HEK293 (cell line): ENCODE measurements around the gene RNF123.

Experiments
- CTCF ChIA-PET: fragments of 350-600 bp; formaldehyde crosslinking; extraction: SDS; loops from one replicate; lab custom pipeline; 2021; ENCODE audit warnings: antibody characterized with exemption; lab: Yijun Ruan, JAX
- POLR2A ChIA-PET: fragments of 300-600 bp; formaldehyde crosslinking; extraction: SDS; loops from one replicate; lab custom pipeline; 2020; ENCODE audit warnings: antibody characterized with exemption, inconsistent platforms; lab: Yijun Ruan, JAX
- H3K27ac ChIP-seq: fragments of 200-500 bp; sonication (Bioruptor generic); 2 replicates; pipeline ENCODE4 v1.5.1; 2014; ENCODE audit warnings: low read depth, low read length, control low read depth, inconsistent platforms; ENCODE audit errors: extremely low read depth
- H3K36me3 ChIP-seq, 2 experiments: fragments of 200-500 bp in 1 of 2; sonication (Bioruptor generic) in 1 of 2; 1 replicate in 1 of 2; 2 replicates in 1 of 2; pipeline ENCODE4 v1.5.1; 2014 to 2017; ENCODE audit warnings: inconsistent platforms in 2 of 2, low read length in 2 of 2; ENCODE audit not compliant: control insufficient read depth in 2 of 2, insufficient read depth in 1 of 2
- H3K4me1 ChIP-seq: fragments of 200-500 bp; sonication (Bioruptor generic); 2 replicates; pipeline ENCODE4 v1.5.1; 2014; ENCODE audit warnings: mild to moderate bottlenecking, low read length, inconsistent platforms; ENCODE audit not compliant: control insufficient read depth, insufficient read depth
- H3K4me3 ChIP-seq: 2 replicates; pipeline ENCODE4 v1.5.1; 2011; ENCODE audit warnings: low read depth, mild to moderate bottlenecking, control low read depth, low read length, moderate library complexity
- H3K9me3 ChIP-seq: fragments of 200-500 bp; sonication (Bioruptor generic); 2 replicates; pipeline ENCODE4 v1.5.1; 2014; ENCODE audit warnings: low read depth, low read length, inconsistent platforms; ENCODE audit not compliant: control insufficient read depth, insufficient read depth
- MEIS1 ChIP-seq: sonication (generic); formaldehyde crosslinking; IDR thresholded peaks from 2 replicates; pipeline ENCODE4 v1.8.1; 2022; ENCODE audit warnings: missing genetic modification reagents, mild to moderate bottlenecking, borderline replicate concordance
- MYNN ChIP-seq: fragments of 450-650 bp; formaldehyde crosslinking; IDR thresholded peaks from 2 replicates; pipeline ENCODE4 v1.5.1; 2016; ENCODE audit warnings: missing biosample characterization, missing genetic modification characterization, borderline replicate concordance
- PRDM1 ChIP-seq: fragments of 450-650 bp; formaldehyde crosslinking; IDR thresholded peaks from 2 replicates; pipeline ENCODE4; 2016; ENCODE audit warnings: missing biosample characterization, missing genetic modification characterization
- TRIM28 ChIP-seq: IDR thresholded peaks from 2 replicates; pipeline ENCODE4 v1.6.1; 2011; ENCODE audit warnings: low read length, control low read depth, borderline replicate concordance
- WT1 ChIP-seq: fragments of 450-650 bp; formaldehyde crosslinking; IDR thresholded peaks from 2 replicates; pipeline ENCODE4 v1.5.1; 2016; ENCODE audit warnings: missing biosample characterization, missing genetic modification characterization
- ZBTB1 ChIP-seq: fragments of 450-650 bp; formaldehyde crosslinking; IDR thresholded peaks from 2 replicates; pipeline ENCODE4 v1.5.1; 2016; ENCODE audit warnings: missing biosample characterization, missing genetic modification characterization
- ZNF133 ChIP-seq: fragments of 450-650 bp; formaldehyde crosslinking; IDR thresholded peaks from 2 replicates; pipeline ENCODE4 v1.5.1; 2016; ENCODE audit warnings: missing biosample characterization, missing genetic modification characterization
- ZNF16 ChIP-seq: fragments of 450-650 bp; formaldehyde crosslinking; IDR thresholded peaks from 2 replicates; pipeline ENCODE4 v1.5.1; 2016; ENCODE audit warnings: low read depth, missing biosample characterization, missing genetic modification characterization
- ZNF341 ChIP-seq: fragments of 450-650 bp; formaldehyde crosslinking; IDR thresholded peaks from 2 replicates; pipeline ENCODE4; 2016; ENCODE audit warnings: low read depth, missing biosample characterization, missing genetic modification characterization
- ZNF426 ChIP-seq: fragments of 450-650 bp; formaldehyde crosslinking; IDR thresholded peaks from 2 replicates; pipeline ENCODE4 v1.5.1; 2017; ENCODE audit warnings: missing biosample characterization, missing genetic modification characterization, mild to moderate bottlenecking, inconsistent platforms, moderate library complexity
- ZNF530 ChIP-seq: fragments of 450-650 bp; formaldehyde crosslinking; IDR thresholded peaks from 2 replicates; pipeline ENCODE4 v1.5.1; 2016; ENCODE audit warnings: low read depth, missing biosample characterization, missing genetic modification characterization
- ZNF571 ChIP-seq: fragments of 450-650 bp; formaldehyde crosslinking; IDR thresholded peaks from 2 replicates; pipeline ENCODE4 v1.5.0; 2017; ENCODE audit warnings: missing biosample characterization, missing genetic modification characterization
- ZNF626 ChIP-seq: fragments of 450-650 bp; sonication (Bioruptor Pico); formaldehyde crosslinking; IDR thresholded peaks from 2 replicates; pipeline ENCODE4 v1.5.1; 2018; ENCODE audit warnings: missing biosample characterization, missing genetic modification characterization, inconsistent platforms
- ZNF660 ChIP-seq: fragments of 450-650 bp; IDR thresholded peaks from 2 replicates; pipeline ENCODE4 v1.5.1; 2018; ENCODE audit warnings: missing biosample characterization, mild to moderate bottlenecking, missing genetic modification characterization
- ZSCAN23 ChIP-seq: fragments of 450-650 bp; formaldehyde crosslinking; IDR thresholded peaks from 2 replicates; pipeline ENCODE4 v1.5.1; 2016; ENCODE audit warnings: missing biosample characterization, missing genetic modification characterization
- TF ChIP-seq, protein P1 (sequence below): fragments of 450-650 bp; formaldehyde crosslinking; IDR thresholded peaks from 2 replicates; pipeline ENCODE4 v1.5.1; 2016; ENCODE audit warnings: missing biosample characterization, missing genetic modification characterization
- TF ChIP-seq, protein P2 (sequence below): fragments of 450-650 bp; formaldehyde crosslinking; conservative IDR thresholded peaks from 2 replicates; pipeline ENCODE4 v1.5.1; 2016; ENCODE audit warnings: low read depth, missing biosample characterization, missing genetic modification characterization
- TF ChIP-seq, protein P3 (sequence below): fragments of 450-650 bp; formaldehyde crosslinking; IDR thresholded peaks from 2 replicates; pipeline ENCODE4 v1.5.1; 2016; ENCODE audit warnings: missing biosample characterization, missing genetic modification characterization
- TF ChIP-seq, protein P4 (sequence below): fragments of 450-650 bp; formaldehyde crosslinking; IDR thresholded peaks from 2 replicates; pipeline ENCODE4; 2016; ENCODE audit warnings: missing biosample characterization, missing genetic modification characterization
- TF ChIP-seq, protein P5 (sequence below): fragments of 450-650 bp; formaldehyde crosslinking; IDR thresholded peaks from 2 replicates; pipeline ENCODE4 v1.5.1; 2016; ENCODE audit warnings: missing biosample characterization, missing genetic modification characterization

RNF123 gene

DNA sequence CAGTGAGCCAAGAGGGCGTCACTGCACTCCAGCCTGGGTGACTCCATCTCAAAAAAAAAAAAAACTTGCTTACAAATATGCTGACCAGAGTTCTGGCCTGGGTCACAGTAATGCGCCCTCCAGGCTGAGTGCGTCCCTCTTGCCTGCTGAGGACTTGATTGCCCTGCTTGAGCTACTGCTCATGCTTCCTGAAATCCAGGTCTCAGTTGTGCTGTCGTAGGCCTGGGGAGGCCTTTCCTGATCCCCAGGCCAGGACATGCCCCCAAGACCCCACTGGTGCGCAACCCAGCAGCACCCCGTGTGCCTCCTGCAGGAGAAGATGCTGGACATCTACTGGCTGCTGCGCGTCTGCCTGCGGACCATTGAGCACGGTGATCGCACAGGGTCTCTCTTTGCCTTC, 22.8 kb downstream of the RNF123 start:
- Histone ChIP-seq H3K36me3 (peaks cover 0 to 54% of the 10 kb centered on the region in 2 experiments; a peak in 2 of 3 replicates), H3K27ac (no peak overlapping the region), H3K4me1 (no peaks in the 10 kb centered on the region), H3K4me3 (no peak overlapping the region)
- CTCF ChIA-PET: interaction anchor here (1.1 kb wide), 1 partner anchor 10 kb away, joined by 3 read pairs; no protein-coding TSS in a partner anchor
- TF ChIP-seq, protein P1, sequence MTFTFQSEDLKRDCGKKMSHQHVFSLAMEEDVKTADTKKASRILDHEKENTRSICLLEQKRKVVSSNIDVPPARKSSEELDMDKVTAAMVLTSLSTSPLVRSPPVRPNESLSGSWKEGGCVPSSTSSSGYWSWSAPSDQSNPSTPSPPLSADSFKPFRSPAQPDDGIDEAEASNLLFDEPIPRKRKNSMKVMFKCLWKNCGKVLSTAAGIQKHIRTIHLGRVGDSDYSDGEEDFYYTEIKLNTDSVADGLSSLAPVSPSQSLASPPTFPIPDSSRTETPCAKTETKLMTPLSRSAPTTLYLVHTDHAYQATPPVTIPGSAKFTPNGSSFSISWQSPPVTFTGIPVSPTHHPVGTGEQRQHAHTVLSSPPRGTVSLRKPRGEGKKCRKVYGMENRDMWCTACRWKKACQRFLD: no peak
- TF ChIP-seq, protein P2, sequence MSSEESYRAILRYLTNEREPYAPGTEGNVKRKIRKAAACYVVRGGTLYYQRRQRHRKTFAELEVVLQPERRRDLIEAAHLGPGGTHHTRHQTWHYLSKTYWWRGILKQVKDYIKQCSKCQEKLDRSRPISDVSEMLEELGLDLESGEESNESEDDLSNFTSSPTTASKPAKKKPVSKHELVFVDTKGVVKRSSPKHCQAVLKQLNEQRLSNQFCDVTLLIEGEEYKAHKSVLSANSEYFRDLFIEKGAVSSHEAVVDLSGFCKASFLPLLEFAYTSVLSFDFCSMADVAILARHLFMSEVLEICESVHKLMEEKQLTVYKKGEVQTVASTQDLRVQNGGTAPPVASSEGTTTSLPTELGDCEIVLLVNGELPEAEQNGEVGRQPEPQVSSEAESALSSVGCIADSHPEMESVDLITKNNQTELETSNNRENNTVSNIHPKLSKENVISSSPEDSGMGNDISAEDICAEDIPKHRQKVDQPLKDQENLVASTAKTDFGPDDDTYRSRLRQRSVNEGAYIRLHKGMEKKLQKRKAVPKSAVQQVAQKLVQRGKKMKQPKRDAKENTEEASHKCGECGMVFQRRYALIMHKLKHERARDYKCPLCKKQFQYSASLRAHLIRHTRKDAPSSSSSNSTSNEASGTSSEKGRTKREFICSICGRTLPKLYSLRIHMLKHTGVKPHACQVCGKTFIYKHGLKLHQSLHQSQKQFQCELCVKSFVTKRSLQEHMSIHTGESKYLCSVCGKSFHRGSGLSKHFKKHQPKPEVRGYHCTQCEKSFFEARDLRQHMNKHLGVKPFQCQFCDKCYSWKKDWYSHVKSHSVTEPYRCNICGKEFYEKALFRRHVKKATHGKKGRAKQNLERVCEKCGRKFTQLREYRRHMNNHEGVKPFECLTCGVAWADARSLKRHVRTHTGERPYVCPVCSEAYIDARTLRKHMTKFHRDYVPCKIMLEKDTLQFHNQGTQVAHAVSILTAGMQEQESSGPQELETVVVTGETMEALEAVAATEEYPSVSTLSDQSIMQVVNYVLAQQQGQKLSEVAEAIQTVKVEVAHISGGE (tag by site-specific recombination): no peak
- no peak for TF ChIP-seq ZSCAN23 (tag by site-specific recombination)
- no peak for TF ChIP-seq ZNF660 (tag by site-specific recombination)
- no peak for TF ChIP-seq ZBTB1 (tag by site-specific recombination)
- TF ChIP-seq TRIM28: no peak
- TF ChIP-seq WT1 (tag by site-specific recombination): no peak
- no peak for TF ChIP-seq ZNF133 (tag by site-specific recombination)
- no peak for TF ChIP-seq MYNN (tag by site-specific recombination)
- no peak for TF ChIP-seq ZNF530 (tag by site-specific recombination)
- TF ChIP-seq ZNF16 (tag by site-specific recombination): no peak
- TF ChIP-seq, protein P3, sequence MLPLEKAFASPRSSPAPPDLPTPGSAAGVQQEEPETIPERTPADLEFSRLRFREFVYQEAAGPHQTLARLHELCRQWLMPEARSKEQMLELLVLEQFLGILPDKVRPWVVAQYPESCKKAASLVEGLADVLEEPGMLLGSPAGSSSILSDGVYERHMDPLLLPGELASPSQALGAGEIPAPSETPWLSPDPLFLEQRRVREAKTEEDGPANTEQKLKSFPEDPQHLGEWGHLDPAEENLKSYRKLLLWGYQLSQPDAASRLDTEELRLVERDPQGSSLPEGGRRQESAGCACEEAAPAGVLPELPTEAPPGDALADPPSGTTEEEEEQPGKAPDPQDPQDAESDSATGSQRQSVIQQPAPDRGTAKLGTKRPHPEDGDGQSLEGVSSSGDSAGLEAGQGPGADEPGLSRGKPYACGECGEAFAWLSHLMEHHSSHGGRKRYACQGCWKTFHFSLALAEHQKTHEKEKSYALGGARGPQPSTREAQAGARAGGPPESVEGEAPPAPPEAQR: no peak
- TF ChIP-seq PRDM1 (tag by site-specific recombination): no peak
- no peak for TF ChIP-seq MEIS1 (CRISPR knock-in tag)
- TF ChIP-seq, protein P4, sequence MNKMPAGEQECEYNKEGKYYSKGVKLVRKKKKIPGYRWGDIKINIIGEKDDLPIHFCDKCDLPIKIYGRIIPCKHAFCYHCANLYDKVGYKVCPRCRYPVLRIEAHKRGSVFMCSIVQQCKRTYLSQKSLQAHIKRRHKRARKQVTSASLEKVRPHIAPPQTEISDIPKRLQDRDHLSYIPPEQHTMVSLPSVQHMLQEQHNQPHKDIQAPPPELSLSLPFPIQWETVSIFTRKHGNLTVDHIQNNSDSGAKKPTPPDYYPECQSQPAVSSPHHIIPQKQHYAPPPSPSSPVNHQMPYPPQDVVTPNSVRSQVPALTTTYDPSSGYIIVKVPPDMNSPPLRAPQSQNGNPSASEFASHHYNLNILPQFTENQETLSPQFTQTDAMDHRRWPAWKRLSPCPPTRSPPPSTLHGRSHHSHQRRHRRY (tag by site-specific recombination): no peak
- no peak for TF ChIP-seq ZNF426 (tag by site-specific recombination)
- TF ChIP-seq, all 188 proteins: peak for 0
- POLR2A ChIA-PET: no interaction called here
- no peaks in the 10 kb centered on the region for H3K9me3 ChIP-seq

DNA sequence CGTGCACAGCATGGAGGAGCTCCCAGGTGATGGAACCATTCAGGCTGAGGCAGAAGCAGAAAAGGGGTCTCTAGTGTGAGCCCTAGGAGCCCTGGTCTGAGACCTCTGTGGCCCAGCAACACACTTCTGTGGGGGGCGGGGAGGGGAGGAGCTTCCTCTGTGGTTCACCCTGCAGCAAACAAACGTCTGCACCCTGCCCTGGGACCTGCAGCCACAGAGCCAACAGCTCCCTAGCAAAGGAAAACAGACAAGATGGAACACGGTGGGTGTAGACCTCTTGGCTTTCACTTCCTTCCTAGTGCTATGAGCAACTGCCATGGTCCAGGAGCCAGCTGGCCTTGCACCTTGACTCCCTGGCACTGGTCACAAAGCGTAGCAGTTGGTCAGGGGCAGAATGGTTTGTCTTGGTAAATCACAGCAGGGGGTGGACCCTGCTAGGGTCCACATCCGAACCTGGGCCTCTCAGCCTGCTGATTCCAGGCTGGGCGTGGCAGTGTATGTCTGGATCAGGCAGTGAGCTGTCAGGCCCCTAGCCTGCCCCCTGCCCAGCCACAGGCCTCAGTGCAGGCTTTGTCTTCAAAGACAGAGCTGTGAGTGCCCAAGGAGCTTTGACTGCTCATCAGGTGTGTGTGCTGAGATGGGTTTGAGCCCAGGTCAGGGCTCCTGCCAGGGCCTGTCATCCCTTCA, 23.4 kb downstream of the RNF123 start:
- POLR2A ChIA-PET: no interaction called here
- no peaks in the 10 kb centered on the region for H3K4me1 ChIP-seq
- H3K4me3 ChIP-seq: no peak overlapping the region
- peaks cover 0 to 56% of the 10 kb centered on the region in 2 experiments; a peak in 2 of 3 replicates for H3K36me3 ChIP-seq
- CTCF ChIA-PET: interaction anchor here (1.1 kb wide), 1 partner anchor 10 kb away, joined by 3 read pairs; no protein-coding TSS in a partner anchor
- H3K27ac ChIP-seq: no peak overlapping the region
- H3K9me3 ChIP-seq: no peaks in the 10 kb centered on the region
- TF ChIP-seq, protein P5, sequence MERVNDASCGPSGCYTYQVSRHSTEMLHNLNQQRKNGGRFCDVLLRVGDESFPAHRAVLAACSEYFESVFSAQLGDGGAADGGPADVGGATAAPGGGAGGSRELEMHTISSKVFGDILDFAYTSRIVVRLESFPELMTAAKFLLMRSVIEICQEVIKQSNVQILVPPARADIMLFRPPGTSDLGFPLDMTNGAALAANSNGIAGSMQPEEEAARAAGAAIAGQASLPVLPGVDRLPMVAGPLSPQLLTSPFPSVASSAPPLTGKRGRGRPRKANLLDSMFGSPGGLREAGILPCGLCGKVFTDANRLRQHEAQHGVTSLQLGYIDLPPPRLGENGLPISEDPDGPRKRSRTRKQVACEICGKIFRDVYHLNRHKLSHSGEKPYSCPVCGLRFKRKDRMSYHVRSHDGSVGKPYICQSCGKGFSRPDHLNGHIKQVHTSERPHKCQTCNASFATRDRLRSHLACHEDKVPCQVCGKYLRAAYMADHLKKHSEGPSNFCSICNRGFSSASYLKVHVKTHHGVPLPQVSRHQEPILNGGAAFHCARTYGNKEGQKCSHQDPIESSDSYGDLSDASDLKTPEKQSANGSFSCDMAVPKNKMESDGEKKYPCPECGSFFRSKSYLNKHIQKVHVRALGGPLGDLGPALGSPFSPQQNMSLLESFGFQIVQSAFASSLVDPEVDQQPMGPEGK: no peak
- TF ChIP-seq ZNF626: no peak
- TF ChIP-seq ZNF571 (tag by site-specific recombination): no peak
- no peak for TF ChIP-seq ZNF341 (tag by site-specific recombination)
